ENCODE data around the gene TSC22D3. TPM values are rescaled to one million over a fixed set of nuclear protein-coding genes. Genes with fewer than 3 reads are reported as not detected.

Gene TSC22D3
- total and polyA plus RNA-seq, 4 donors = 119 to 150 (median 131) TPM

GRCh38 chrX:107750263-107750662 is 25.3 kb downstream of the TSC22D3 start:
- no peak overlapping the region for H3K4me3 ChIP-seq (ENCODE audit: low read depth, low read length)
- DNase-seq (ENCODE audit: low read depth in 4 of 6, low spot score in 6 of 6) = no peak
- H3K27ac ChIP-seq (ENCODE audit: low read depth, low read length) = no peak overlapping the region

GRCh38 chrX:107748506-107748905 is 27.1 kb downstream of the TSC22D3 start:
- 47% methylated on average over 3 of the region's 6 CpGs for WGBS (ENCODE audit: insufficient coverage)
- Histone ChIP-seq H3K4me1 (ENCODE audit: control insufficient read depth, insufficient read depth, low read length) (peaks cover 4% of the 10 kb centered on the region), H3K27ac (ENCODE audit: low read depth, low read length) (no peak overlapping the region), H3K9me3 (ENCODE audit: control insufficient read depth, insufficient read depth, low read length) (no peaks in the 10 kb centered on the region), H3K36me3 (ENCODE audit: control insufficient read depth, insufficient read depth, low read length) (no peaks in the 10 kb centered on the region), H3K27me3 (ENCODE audit: control insufficient read depth, insufficient read depth, low read length) (peaks cover 45% of the 10 kb centered on the region), H3K4me3 (ENCODE audit: low read depth, low read length) (no peak overlapping the region)
- DNase-seq (ENCODE audit: low read depth in 4 of 6, low spot score in 6 of 6) = no peak

More at GRCh38 chrX:107750263-107750662, 25.3 kb downstream of the TSC22D3 start:
- H3K27me3 ChIP-seq (ENCODE audit: control insufficient read depth, insufficient read depth, low read length) = peaks cover 38% of the 10 kb centered on the region
- no peaks in the 10 kb centered on the region for H3K9me3 ChIP-seq (ENCODE audit: control insufficient read depth, insufficient read depth, low read length)
- 92% methylated on average over 5 of the region's 6 CpGs for WGBS (ENCODE audit: insufficient coverage)
- peaks cover 4% of the 10 kb centered on the region for H3K4me1 ChIP-seq (ENCODE audit: control insufficient read depth, insufficient read depth, low read length)
- H3K36me3 ChIP-seq (ENCODE audit: control insufficient read depth, insufficient read depth, low read length) = no peaks in the 10 kb centered on the region

- WGBS (ENCODE audit: insufficient coverage) = 50% methylated on average over 2 of the region's 3 CpGs
- H3K27ac ChIP-seq (ENCODE audit: low read depth, low read length) = no peak overlapping the region
- no peak overlapping the region for H3K4me3 ChIP-seq (ENCODE audit: low read depth, low read length)
- no peaks in the 10 kb centered on the region for H3K9me3 ChIP-seq (ENCODE audit: control insufficient read depth, insufficient read depth, low read length)
- H3K36me3 ChIP-seq (ENCODE audit: control insufficient read depth, insufficient read depth, low read length) = no peaks in the 10 kb centered on the region
- peak in 1 of 6 donors; percentile 38 for DNase-seq (ENCODE audit: low read depth in 4 of 6, low spot score in 6 of 6)
- H3K27me3 ChIP-seq (ENCODE audit: control insufficient read depth, insufficient read depth, low read length) = peaks cover 46% of the 10 kb centered on the region
- peaks cover 8% of the 10 kb centered on the region for H3K4me1 ChIP-seq (ENCODE audit: control insufficient read depth, insufficient read depth, low read length)
Measured at GRCh38 chrX:107747596-107748161, 27.9 kb downstream of the TSC22D3 start.

- H3K36me3 ChIP-seq (ENCODE audit: control insufficient read depth, insufficient read depth, low read length) = no peaks in the 10 kb centered on the region
- no peak overlapping the region for H3K27ac ChIP-seq (ENCODE audit: low read depth, low read length)
- no peak for DNase-seq (ENCODE audit: low read depth in 4 of 6, low spot score in 6 of 6)
- no peak overlapping the region for H3K4me3 ChIP-seq (ENCODE audit: low read depth, low read length)
- no peaks in the 10 kb centered on the region for H3K9me3 ChIP-seq (ENCODE audit: control insufficient read depth, insufficient read depth, low read length)
- 100% methylated on average over 1 of the region's 2 CpGs for WGBS (ENCODE audit: insufficient coverage)
- peaks cover 44% of the 10 kb centered on the region for H3K27me3 ChIP-seq (ENCODE audit: control insufficient read depth, insufficient read depth, low read length)
- H3K4me1 ChIP-seq (ENCODE audit: control insufficient read depth, insufficient read depth, low read length) = peaks cover 31% of the 10 kb centered on the region
Measured at GRCh38 chrX:107744868-107745267, 30.7 kb downstream of the TSC22D3 start.

GRCh38 chrX:107743995-107744394 is 31.6 kb downstream of the TSC22D3 start:
- Histone ChIP-seq H3K27ac (ENCODE audit: low read depth, low read length) (no peak overlapping the region), H3K4me3 (ENCODE audit: low read depth, low read length) (no peak overlapping the region), H3K27me3 (ENCODE audit: control insufficient read depth, insufficient read depth, low read length) (peaks cover 44% of the 10 kb centered on the region), H3K4me1 (ENCODE audit: control insufficient read depth, insufficient read depth, low read length) (peaks cover 36% of the 10 kb centered on the region), H3K36me3 (ENCODE audit: control insufficient read depth, insufficient read depth, low read length) (no peaks in the 10 kb centered on the region), H3K9me3 (ENCODE audit: control insufficient read depth, insufficient read depth, low read length) (no peaks in the 10 kb centered on the region)
- 79% methylated on average over 4 of the region's 7 CpGs for WGBS (ENCODE audit: insufficient coverage)
- DNase-seq (ENCODE audit: low read depth in 4 of 6, low spot score in 6 of 6) = no peak

GRCh38 chrX:107742700-107743191 is 32.8 kb downstream of the TSC22D3 start:
- no peaks in the 10 kb centered on the region for H3K9me3 ChIP-seq (ENCODE audit: control insufficient read depth, insufficient read depth, low read length)
- no peak for DNase-seq (ENCODE audit: low read depth in 4 of 6, low spot score in 6 of 6)
- peaks cover 36% of the 10 kb centered on the region for H3K27me3 ChIP-seq (ENCODE audit: control insufficient read depth, insufficient read depth, low read length)
- H3K4me3 ChIP-seq (ENCODE audit: low read depth, low read length) = no peak overlapping the region
- peaks cover 49% of the 10 kb centered on the region for H3K4me1 ChIP-seq (ENCODE audit: control insufficient read depth, insufficient read depth, low read length)
- no peaks in the 10 kb centered on the region for H3K36me3 ChIP-seq (ENCODE audit: control insufficient read depth, insufficient read depth, low read length)
- 57% methylated on average over 21 of the region's 23 CpGs for WGBS (ENCODE audit: insufficient coverage)
- peak overlapping the region; percentile 90 for H3K27ac ChIP-seq (ENCODE audit: low read depth, low read length)

- peaks cover 54% of the 10 kb centered on the region for H3K4me1 ChIP-seq (ENCODE audit: control insufficient read depth, insufficient read depth, low read length)
- H3K4me3 ChIP-seq (ENCODE audit: low read depth, low read length) = no peak overlapping the region
- peak overlapping the region; percentile 90 for H3K27ac ChIP-seq (ENCODE audit: low read depth, low read length)
- H3K36me3 ChIP-seq (ENCODE audit: control insufficient read depth, insufficient read depth, low read length) = no peaks in the 10 kb centered on the region
- 30% methylated on average over 7 of the region's 7 CpGs for WGBS (ENCODE audit: insufficient coverage)
- H3K9me3 ChIP-seq (ENCODE audit: control insufficient read depth, insufficient read depth, low read length) = no peaks in the 10 kb centered on the region
- no peak for DNase-seq (ENCODE audit: low read depth in 4 of 6, low spot score in 6 of 6)
- peaks cover 31% of the 10 kb centered on the region for H3K27me3 ChIP-seq (ENCODE audit: control insufficient read depth, insufficient read depth, low read length)
Measured at GRCh38 chrX:107741404-107741790, 34.2 kb downstream of the TSC22D3 start.

- no peak for DNase-seq (ENCODE audit: low read depth in 4 of 6, low spot score in 6 of 6)
- Histone ChIP-seq H3K4me1 (ENCODE audit: control insufficient read depth, insufficient read depth, low read length) (peaks cover 54% of the 10 kb centered on the region), H3K27ac (ENCODE audit: low read depth, low read length) (no peak overlapping the region), H3K36me3 (ENCODE audit: control insufficient read depth, insufficient read depth, low read length) (no peaks in the 10 kb centered on the region), H3K4me3 (ENCODE audit: low read depth, low read length) (no peak overlapping the region), H3K27me3 (ENCODE audit: control insufficient read depth, insufficient read depth, low read length) (peaks cover 26% of the 10 kb centered on the region), H3K9me3 (ENCODE audit: control insufficient read depth, insufficient read depth, low read length) (no peaks in the 10 kb centered on the region)
- 100% methylated on average over 2 of the region's 3 CpGs for WGBS (ENCODE audit: insufficient coverage)
Measured at GRCh38 chrX:107739541-107739940, 36.0 kb downstream of the TSC22D3 start.

- DNase-seq (ENCODE audit: low read depth in 4 of 6, low spot score in 6 of 6) = peak in 2 of 6 donors; percentile 10 to 64
- 56% methylated on average over 7 of the region's 8 CpGs for WGBS (ENCODE audit: insufficient coverage)
- H3K27me3 ChIP-seq (ENCODE audit: control insufficient read depth, insufficient read depth, low read length) = peaks cover 30% of the 10 kb centered on the region
- peaks cover 54% of the 10 kb centered on the region for H3K4me1 ChIP-seq (ENCODE audit: control insufficient read depth, insufficient read depth, low read length)
- no peak overlapping the region for H3K4me3 ChIP-seq (ENCODE audit: low read depth, low read length)
- no peak overlapping the region for H3K27ac ChIP-seq (ENCODE audit: low read depth, low read length)
- no peaks in the 10 kb centered on the region for H3K9me3 ChIP-seq (ENCODE audit: control insufficient read depth, insufficient read depth, low read length)
- no peaks in the 10 kb centered on the region for H3K36me3 ChIP-seq (ENCODE audit: control insufficient read depth, insufficient read depth, low read length)
Measured at GRCh38 chrX:107738768-107739167, 36.8 kb downstream of the TSC22D3 start.

- WGBS (ENCODE audit: insufficient coverage) = 69% methylated on average over 2 of the region's 5 CpGs
Measured at GRCh38 chrX:107738272-107738671, 37.3 kb downstream of the TSC22D3 start.

More at GRCh38 chrX:107738272-107738671, 37.3 kb downstream of the TSC22D3 start:
- no peak overlapping the region for H3K4me3 ChIP-seq (ENCODE audit: low read depth, low read length)
- no peaks in the 10 kb centered on the region for H3K36me3 ChIP-seq (ENCODE audit: control insufficient read depth, insufficient read depth, low read length)
- DNase-seq (ENCODE audit: low read depth in 4 of 6, low spot score in 6 of 6) = no peak
- no peaks in the 10 kb centered on the region for H3K9me3 ChIP-seq (ENCODE audit: control insufficient read depth, insufficient read depth, low read length)
- H3K27me3 ChIP-seq (ENCODE audit: control insufficient read depth, insufficient read depth, low read length) = peaks cover 25% of the 10 kb centered on the region
- H3K27ac ChIP-seq (ENCODE audit: low read depth, low read length) = peak overlapping the region; percentile 33
- peaks cover 52% of the 10 kb centered on the region for H3K4me1 ChIP-seq (ENCODE audit: control insufficient read depth, insufficient read depth, low read length)

Data from spinal cord (tissue), 10 donors.